HG03469 (cell line): ENCODE results near the gene DRD3.

Experiments
- ATAC-seq: cut with Tn5 transposase; IDR thresholded peaks from one replicate; pipeline ENCODE4 v1.9.1; 2021; ENCODE audit warnings: mild to moderate bottlenecking, moderate library complexity, moderate number of reproducible peaks; ENCODE audit not compliant: unreplicated experiment

Gene DRD3

DNA sequence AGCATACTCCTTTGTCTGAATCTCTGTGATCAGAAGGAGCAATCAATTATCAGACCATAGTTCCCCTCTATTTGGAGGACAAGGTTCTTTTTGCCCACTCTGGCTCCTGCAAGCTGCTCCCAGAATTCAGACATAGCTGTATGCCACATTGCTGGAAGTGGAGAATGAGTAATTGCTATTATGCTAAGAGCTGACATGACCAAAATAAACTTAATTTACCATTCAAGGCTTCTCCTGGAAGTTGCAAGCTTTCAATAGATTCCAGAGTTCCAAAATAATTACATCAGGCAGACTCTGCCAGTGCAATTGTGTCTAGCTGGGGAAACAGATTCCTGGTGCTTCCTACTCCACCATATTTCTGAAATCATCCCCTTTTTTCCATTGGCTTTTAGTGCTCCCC is 7.6 kb upstream of the DRD3 start:
- ATAC-seq = no peak

DNA sequence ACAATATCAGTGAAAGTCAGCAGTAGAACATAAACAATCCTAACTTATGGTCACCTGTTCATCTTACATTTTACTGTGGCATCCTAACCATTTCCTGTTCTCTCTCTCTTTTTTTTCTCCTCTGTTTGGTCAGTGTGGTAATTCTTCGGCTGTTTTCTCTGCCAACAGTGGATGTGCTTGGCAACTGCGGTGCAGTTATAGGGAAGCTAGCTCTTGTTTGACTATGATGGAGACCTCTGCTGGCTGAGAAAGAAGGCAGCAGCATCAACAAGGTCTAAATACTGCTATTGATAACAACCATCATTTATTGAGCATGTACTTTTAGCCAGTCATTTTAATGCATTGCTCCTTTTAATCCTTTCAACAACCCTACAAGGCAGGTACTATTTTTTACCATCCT is 723 bp upstream of the DRD3 start:
- ATAC-seq = no peak

DNA sequence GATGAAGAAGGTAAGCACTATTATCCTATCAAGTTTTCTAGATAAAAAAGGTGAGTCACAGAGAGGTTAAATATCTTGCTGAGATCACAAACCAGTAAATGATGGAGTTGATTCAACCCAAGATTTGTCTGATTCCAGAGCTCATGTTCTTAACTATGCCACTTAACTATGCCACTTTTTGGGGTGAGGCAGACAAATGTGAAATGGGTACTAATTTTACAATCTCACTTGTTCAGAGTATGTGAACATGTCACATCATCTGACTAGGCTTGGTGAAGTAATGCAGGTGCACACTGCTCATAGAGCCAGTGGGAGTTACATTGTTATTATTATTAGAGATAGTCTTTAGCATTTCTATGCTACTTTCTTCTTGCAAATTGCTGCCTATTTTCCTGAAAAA is 2.0 kb downstream of the DRD3 start:
- ATAC-seq = no peak

GRCh38 chr3:114176487-114176886 is 2.4 kb downstream of the DRD3 start:
- no peak for ATAC-seq

DNA sequence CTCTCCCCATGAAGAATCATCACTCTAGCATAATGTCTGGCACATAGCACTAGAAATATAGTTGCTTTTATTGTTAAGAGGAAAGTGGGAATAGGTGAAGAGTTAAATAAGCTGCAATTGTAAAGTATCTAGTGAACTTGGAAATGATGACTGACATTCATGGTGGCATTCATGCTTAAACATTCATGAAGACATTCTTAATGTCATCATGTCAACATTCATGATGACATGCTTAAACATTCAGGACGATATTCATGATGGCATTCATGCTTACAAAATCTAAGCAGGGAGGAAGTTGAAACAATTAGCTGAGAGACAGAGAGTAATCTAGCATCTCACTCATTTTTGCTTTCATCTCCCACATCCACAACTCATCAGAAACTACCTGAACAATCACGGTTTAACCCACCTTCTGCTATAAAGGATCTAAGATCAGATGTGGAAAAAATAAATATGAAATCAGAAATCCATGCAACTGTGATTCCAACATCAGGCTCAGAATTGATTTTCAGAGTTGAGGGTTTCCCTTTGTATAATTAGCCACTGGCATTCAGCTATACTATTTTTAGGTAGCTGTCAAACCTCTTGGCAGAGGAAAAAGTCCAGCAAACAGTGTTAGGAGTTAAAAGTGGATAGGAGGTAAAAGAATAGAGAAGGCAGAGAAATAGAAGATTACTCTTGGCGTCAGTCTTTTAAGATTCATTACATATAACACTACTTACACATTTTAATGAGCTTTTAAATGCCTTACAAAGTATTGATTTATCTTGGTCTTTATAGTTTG is 3.5 kb downstream of the DRD3 start:
- no peak for ATAC-seq

GRCh38 chr3:114171677-114172076 is 7.2 kb downstream of the DRD3 start:
- no peak for ATAC-seq

GRCh38 chr3:114168150-114168549 is 10.7 kb downstream of the DRD3 start:
- no peak for ATAC-seq

- ATAC-seq = no peak
Measured at GRCh38 chr3:114157321-114157720, 21.5 kb downstream of the DRD3 start.

DNA sequence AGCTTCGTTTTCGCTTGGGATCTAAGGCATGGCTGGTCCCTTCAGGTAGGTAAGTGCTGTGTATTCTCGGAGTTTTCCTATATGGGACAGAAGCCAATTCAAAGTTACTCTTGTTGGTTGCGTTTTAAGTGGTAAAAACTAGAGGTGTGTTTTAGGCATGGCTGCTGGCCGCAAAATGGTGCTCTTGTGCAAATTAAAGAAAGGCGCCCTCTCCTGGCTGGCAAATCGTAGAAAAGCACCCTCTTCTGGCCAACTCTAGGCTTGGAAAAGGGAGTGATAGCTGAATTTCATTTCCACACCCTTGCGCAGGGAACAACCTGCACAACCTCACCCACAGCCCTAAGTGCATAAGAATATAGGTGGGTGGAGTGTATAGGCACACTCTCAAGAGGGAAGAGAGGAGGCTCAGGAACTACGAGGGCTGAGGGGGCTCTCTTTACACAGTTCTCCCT is 23.5 kb downstream of the DRD3 start:
- no peak for ATAC-seq

DNA sequence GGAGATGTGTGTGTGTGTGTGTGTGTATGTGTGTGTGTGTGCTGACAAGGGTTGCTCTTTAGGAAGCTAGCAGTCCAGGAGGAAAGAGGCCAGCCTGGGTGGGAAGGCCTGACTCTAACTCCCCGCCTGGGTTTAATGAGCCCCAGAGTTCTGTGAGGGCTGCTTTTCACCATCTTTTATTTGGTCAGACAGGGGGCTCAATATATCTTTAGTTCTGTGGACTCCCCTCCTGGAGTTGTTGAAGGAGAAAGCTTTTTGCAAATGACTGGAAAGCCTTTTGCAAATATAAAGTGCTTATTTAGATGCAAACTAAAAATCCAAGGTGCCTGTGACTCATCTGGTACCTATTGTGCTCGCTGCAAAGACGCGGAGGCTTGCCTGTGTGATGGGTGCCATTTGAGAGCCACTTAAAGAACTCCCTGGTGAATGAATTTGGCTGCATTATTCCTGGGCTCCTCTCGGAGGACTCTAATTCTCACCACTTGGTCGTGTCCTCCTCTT is 24.5 kb downstream of the DRD3 start:
- no peak for ATAC-seq

DNA sequence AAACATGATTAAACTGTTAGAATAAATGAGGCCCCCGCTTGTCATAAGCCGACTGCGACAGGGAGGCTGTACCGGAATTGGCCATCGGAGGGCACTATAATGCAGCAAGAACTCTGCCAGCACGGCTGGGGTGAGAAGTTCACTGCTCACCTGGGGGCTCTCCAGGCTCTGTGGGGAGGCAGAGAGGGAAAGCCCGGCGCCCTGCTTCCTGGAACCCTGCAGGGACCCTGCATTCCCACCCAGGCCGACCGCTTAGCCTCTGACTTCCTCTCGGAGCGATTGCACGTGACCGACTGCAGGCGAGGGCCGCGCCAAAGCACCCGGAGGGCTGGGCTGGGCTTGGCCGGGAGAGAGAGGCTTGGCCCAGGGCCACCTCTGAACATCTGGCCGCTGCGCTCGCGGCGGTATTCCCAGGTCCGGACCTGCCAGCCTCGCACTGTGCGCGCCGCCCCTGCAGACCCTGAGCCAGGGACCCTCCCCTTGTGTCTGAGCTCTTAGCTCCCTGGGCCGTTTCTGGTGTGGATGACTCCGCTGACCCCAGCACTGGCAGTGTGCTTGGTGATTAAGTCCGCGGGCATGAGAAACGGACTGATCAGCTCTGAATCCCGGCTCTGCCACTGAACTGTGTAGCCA is 26.2 kb downstream of the DRD3 start:
- no peak for ATAC-seq

DNA sequence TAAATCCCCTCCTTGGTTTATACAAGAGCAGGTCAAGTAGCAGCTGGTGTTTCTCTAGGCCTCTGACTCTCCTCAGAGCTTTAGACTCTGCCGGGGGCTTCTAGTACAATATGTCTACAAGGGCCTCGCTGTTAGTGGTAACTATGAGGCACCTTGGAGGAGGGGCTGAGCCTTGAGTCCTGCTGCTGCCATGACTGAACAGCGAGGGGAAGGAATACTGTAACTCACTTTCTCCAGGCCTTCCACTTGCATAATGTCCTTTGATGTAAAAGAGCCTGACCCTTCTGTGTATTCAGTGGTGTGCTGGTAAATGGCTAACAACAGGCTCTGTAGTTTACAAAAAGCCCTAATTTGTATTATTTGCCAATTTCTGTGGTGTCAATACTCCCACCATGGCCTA is 27.8 kb downstream of the DRD3 start:
- ATAC-seq = no peak

- ATAC-seq = no peak
Measured at GRCh38 chr3:114147251-114147650, 31.6 kb downstream of the DRD3 start.

DNA sequence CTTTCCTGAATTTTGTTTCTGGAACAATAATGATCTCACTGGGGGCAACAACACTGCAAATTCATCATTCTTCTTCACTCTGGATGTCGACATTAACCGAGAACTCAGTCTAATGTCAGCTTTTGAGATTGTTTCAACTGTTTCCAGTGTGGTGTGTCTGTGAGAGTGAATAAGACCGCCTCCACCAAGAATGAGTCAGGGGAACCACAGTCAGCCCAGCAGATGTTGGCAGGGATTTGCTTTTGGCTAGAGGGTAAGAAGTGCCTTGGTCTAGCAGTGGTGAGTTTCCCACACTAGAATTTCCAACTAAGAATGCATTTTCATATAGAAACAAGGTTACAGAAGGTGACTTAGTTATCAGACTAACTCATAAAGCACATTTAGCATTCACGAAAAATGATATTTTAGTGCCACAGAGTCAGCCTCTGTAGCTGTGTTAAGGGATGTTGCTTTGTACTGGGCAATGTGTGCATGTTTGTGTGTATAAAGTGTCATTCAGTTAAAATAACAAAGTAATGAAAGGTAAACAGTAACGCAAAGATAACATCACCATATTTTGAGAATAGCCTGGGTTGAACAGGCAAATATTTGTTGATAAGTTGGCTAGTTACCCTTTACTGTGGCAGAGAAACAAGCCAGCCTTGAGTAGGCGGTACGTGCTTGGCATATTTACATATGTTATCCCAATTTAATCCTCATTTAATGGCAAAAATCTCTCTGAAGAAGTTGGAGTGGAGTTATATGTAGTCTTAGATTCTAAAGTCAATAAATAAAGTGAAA is 33.8 kb downstream of the DRD3 start:
- no peak for ATAC-seq

- no peak for ATAC-seq
Measured at GRCh38 chr3:114143817-114144216, 35.0 kb downstream of the DRD3 start.

- no peak for ATAC-seq
Measured at GRCh38 chr3:114139836-114140235, 39.0 kb downstream of the DRD3 start.

GRCh38 chr3:114133947-114134346 is 44.9 kb downstream of the DRD3 start:
- ATAC-seq = no peak

DNA sequence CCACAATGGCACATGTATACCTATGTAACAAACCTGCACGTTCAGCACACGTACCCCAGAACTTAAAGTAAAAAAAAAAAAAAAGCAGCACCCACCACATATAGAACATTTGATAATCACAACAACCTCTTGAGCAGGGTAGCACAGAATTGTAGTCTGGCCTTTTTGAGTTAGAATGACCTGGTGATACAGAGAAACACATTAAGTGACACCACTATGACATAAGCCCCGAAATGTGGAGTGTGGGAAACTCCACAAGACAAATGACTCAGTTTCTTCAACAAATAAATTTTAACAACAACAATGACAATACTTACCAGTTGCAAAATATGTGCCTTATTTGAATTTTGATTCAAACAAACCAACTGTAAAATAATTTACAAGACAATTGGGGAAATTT is 46.4 kb downstream of the DRD3 start:
- ATAC-seq = no peak

- no peak for ATAC-seq
Measured at GRCh38 chr3:114128826-114129225, 50.0 kb downstream of the DRD3 start.

- no peak for ATAC-seq
Measured at GRCh38 chr3:114128231-114128630, 50.6 kb downstream of the DRD3 start.

DNA sequence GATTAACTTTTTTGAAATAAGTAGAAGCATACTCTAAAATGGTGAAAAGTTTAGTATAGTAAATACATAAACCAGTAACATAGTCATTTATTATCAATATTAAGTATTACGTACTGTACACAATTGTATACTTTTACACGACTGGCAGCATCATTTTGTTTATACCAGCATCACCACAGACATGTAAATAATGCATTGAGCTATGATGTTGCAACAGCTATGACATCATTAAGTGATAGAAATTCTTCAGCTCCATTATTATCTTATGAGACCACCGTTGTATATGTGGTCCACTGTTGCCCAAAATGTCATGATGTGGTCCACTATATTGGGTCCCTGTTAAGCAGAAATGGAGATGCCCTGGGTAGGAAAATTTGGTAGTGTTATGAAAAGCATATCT is 51.3 kb downstream of the DRD3 start:
- ATAC-seq = no peak

- ATAC-seq = no peak
Measured at GRCh38 chr3:114126461-114126860, 52.4 kb downstream of the DRD3 start.
